SK-N-SH (cell line): ENCODE results near the gene ANKRD34A. TPM values are rescaled to one million over a fixed set of nuclear protein-coding genes. Genes with fewer than 3 reads are reported as not detected.
A peak's percentile ranks its signal among the peaks of the same experiment; 100 is the strongest.

ENCODE experiments used
- CHD2 ChIP-seq: fragments of 150-350 bp; IDR thresholded peaks from 2 replicates; pipeline ENCODE4 v1.6.1; 2018; ENCODE audit warnings: low read length; ENCODE audit not compliant: partially characterized antibody
- EP300 ChIP-seq, 2 experiments: IDR thresholded peaks; 2 replicates each; pipeline versions ENCODE4 v1.4.0 to v1.6.1; 2012; ENCODE audit warnings: borderline replicate concordance in 1 of 2, low read depth in 1 of 2, low read length in 1 of 2
- EZH2phosphoT487 ChIP-seq: fragments of 200-600 bp; sonication (generic); IDR thresholded peaks from 2 replicates; pipeline ENCODE4 v1.6.1; 2017; ENCODE audit warnings: low read depth, mixed run types, mild to moderate bottlenecking, antibody characterized with exemption, moderate library complexity, borderline replicate concordance
- FOSL2 ChIP-seq: IDR thresholded peaks from 2 replicates; pipeline ENCODE4 v1.4.0; 2012; ENCODE audit warnings: low read depth, mild to moderate bottlenecking, moderate library complexity, borderline replicate concordance
- FOXJ3 ChIP-seq: sonication (generic); formaldehyde crosslinking; IDR thresholded peaks from 2 replicates; pipeline ENCODE4 v1.5.1; 2020; ENCODE audit warnings: mild to moderate bottlenecking, missing genetic modification reagents
- FOXM1 ChIP-seq: IDR thresholded peaks from 2 replicates; pipeline ENCODE4 v1.4.0; 2012; ENCODE audit warnings: low read depth, mild to moderate bottlenecking
- GABPA ChIP-seq: IDR thresholded peaks from 2 replicates; pipeline ENCODE4 v1.4.0; 2012; ENCODE audit warnings: low read depth, mild to moderate bottlenecking
- GATA2 ChIP-seq: sonication (generic); formaldehyde crosslinking; IDR thresholded peaks from 2 replicates; pipeline ENCODE4 v1.5.0; 2020; ENCODE audit warnings: mild to moderate bottlenecking, missing genetic modification reagents
- MAX ChIP-seq: IDR thresholded peaks from 2 replicates; pipeline ENCODE4 v1.4.0; 2012; ENCODE audit warnings: low read depth
- NFIC ChIP-seq: IDR thresholded peaks from 2 replicates; pipeline ENCODE4 v1.4.0; 2012; ENCODE audit warnings: borderline replicate concordance
- NRF1 ChIP-seq: IDR thresholded peaks from 2 replicates; pipeline ENCODE4 v1.6.1; 2012; ENCODE audit warnings: low read depth, mild to moderate bottlenecking, low read length
- RAD21 ChIP-seq: IDR thresholded peaks from 2 replicates; pipeline ENCODE4 v1.6.1; 2012; ENCODE audit warnings: mild to moderate bottlenecking, low read length
- RFX5 ChIP-seq: IDR thresholded peaks from 2 replicates; pipeline ENCODE4 v1.6.1; 2012; ENCODE audit warnings: mild to moderate bottlenecking, improper control_type of control experiment, low read length
- RXRA ChIP-seq: IDR thresholded peaks from 2 replicates; pipeline ENCODE4 v1.4.0; 2012; ENCODE audit warnings: low read depth, mild to moderate bottlenecking, borderline replicate concordance
- SIN3A ChIP-seq: IDR thresholded peaks from 2 replicates; pipeline ENCODE4 v1.6.1; 2012; ENCODE audit warnings: low read depth, mild to moderate bottlenecking, low read length, moderate library complexity, borderline replicate concordance
- SMC3 ChIP-seq: IDR thresholded peaks from 2 replicates; pipeline ENCODE4 v1.6.1; 2012; ENCODE audit warnings: low read depth, low read length, improper control_type of control experiment
- TAF1 ChIP-seq: IDR thresholded peaks from 2 replicates; pipeline ENCODE4 v1.6.1; 2012; ENCODE audit warnings: low read depth, mild to moderate bottlenecking, low read length, moderate library complexity, borderline replicate concordance
- USF1 ChIP-seq: IDR thresholded peaks from 2 replicates; pipeline ENCODE4 v1.4.0; 2012; ENCODE audit warnings: low read depth, borderline replicate concordance
- YY1 ChIP-seq: IDR thresholded peaks from 2 replicates; pipeline ENCODE4 v1.4.0; 2012; ENCODE audit warnings: low read depth, mild to moderate bottlenecking
- polyA plus RNA-seq, 3 experiments: library from polyadenylated mRNA; depleted of rRNA; stranded (reverse); fragments of >200 nt; gene quantifications; 2 replicates each; pipeline ENCODE4 v1.2.3, GENCODE V29; 2012
- TF ChIP-seq, protein P1 (sequence below): IDR thresholded peaks from 2 replicates; pipeline ENCODE4 v1.4.0; 2012; ENCODE audit warnings: low read depth, borderline replicate concordance
- TF ChIP-seq, protein P2 (sequence below): IDR thresholded peaks from 2 replicates; pipeline ENCODE4; 2012
- TF ChIP-seq, protein P3 (sequence below): fragments of 150-350 bp; IDR thresholded peaks from 2 replicates; pipeline ENCODE4 v1.6.1; 2016; ENCODE audit warnings: mild to moderate bottlenecking, low read depth, low read length

Gene ANKRD34A
- polyA plus RNA-seq, 1 of the 3 experiments (the other 2 are of a cell fraction) = 2.6 TPM

GRCh38 chr1:145963265-145964019, 933 bp downstream of the ANKRD34A start (continued):
- no peak for TF ChIP-seq RFX5
- no peak for TF ChIP-seq CHD2
- TF ChIP-seq, protein P1, sequence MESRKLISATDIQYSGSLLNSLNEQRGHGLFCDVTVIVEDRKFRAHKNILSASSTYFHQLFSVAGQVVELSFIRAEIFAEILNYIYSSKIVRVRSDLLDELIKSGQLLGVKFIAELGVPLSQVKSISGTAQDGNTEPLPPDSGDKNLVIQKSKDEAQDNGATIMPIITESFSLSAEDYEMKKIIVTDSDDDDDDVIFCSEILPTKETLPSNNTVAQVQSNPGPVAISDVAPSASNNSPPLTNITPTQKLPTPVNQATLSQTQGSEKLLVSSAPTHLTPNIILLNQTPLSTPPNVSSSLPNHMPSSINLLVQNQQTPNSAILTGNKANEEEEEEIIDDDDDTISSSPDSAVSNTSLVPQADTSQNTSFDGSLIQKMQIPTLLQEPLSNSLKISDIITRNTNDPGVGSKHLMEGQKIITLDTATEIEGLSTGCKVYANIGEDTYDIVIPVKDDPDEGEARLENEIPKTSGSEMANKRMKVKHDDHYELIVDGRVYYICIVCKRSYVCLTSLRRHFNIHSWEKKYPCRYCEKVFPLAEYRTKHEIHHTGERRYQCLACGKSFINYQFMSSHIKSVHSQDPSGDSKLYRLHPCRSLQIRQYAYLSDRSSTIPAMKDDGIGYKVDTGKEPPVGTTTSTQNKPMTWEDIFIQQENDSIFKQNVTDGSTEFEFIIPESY = no peak
- no peak; the same call in 1 of the 2 replicates for TF ChIP-seq MAX
- TF ChIP-seq FOXJ3 = no peak
- no peak for TF ChIP-seq FOXM1
- TF ChIP-seq SIN3A = no peak
- no peak for TF ChIP-seq USF1
- no peak for TF ChIP-seq GATA2 (CRISPR knock-in tag)
- no peak for TF ChIP-seq RAD21
- peak; percentile 29; the same call in 1 of the 2 replicates for TF ChIP-seq FOSL2
- TF ChIP-seq EZH2phosphoT487 = no peak
- TF ChIP-seq GABPA = no peak
- no peak for TF ChIP-seq YY1
- TF ChIP-seq, protein P2, sequence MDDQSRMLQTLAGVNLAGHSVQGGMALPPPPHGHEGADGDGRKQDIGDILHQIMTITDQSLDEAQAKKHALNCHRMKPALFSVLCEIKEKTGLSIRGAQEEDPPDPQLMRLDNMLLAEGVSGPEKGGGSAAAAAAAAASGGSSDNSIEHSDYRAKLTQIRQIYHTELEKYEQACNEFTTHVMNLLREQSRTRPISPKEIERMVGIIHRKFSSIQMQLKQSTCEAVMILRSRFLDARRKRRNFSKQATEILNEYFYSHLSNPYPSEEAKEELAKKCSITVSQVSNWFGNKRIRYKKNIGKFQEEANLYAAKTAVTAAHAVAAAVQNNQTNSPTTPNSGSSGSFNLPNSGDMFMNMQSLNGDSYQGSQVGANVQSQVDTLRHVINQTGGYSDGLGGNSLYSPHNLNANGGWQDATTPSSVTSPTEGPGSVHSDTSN = 0 out of 2 replicates have a peak, but pooled peaks have one; percentile 5
- TF ChIP-seq SMC3 = no peak
- no peak for TF ChIP-seq TAF1
- no peak; the same call in 1 of the 2 replicates for TF ChIP-seq NFIC
- TF ChIP-seq, protein P3, sequence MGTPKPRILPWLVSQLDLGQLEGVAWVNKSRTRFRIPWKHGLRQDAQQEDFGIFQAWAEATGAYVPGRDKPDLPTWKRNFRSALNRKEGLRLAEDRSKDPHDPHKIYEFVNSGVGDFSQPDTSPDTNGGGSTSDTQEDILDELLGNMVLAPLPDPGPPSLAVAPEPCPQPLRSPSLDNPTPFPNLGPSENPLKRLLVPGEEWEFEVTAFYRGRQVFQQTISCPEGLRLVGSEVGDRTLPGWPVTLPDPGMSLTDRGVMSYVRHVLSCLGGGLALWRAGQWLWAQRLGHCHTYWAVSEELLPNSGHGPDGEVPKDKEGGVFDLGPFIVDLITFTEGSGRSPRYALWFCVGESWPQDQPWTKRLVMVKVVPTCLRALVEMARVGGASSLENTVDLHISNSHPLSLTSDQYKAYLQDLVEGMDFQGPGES = no peak
- TF ChIP-seq NRF1 = no peak
- no peak for TF ChIP-seq RXRA
- no peak for TF ChIP-seq EP300 (IDR thresholded peaks at IDR 0.05; ENCODE audit: borderline replicate concordance in 1 of 2, low read depth in 1 of 2, low read length in 1 of 2)
